Esophagus muscularis mucosa (tissue), 4 donors: ENCODE measurements around the gene NELFA. TPM values are rescaled to one million over a fixed set of nuclear protein-coding genes. Genes with fewer than 3 reads are reported as not detected.

Experiments
- DNase-seq: peaks from one replicate; pipeline ENCODE4 v3.0.0-alpha.2; 2017; ENCODE audit errors: extremely low spot score
- H3K27ac ChIP-seq, 4 donors: fragments of 200-600 bp; sonication (generic); replicated peaks in 1 of 4; 1 replicate in 3 of 4; 2 replicates in 1 of 4; pipeline ENCODE4 v1.5.1; 2016 to 2019; ENCODE audit warnings: mild to moderate bottlenecking in 1 of 4
- H3K27me3 ChIP-seq, 4 donors: fragments of 200-600 bp; sonication (generic); one replicate each; pipeline versions ENCODE4 v1.5.1 to v1.6.0; 2016 to 2019
- H3K36me3 ChIP-seq, 4 donors: fragments of 200-600 bp; sonication (generic); one replicate each; pipeline ENCODE4 v1.5.1; 2016 to 2019
- H3K4me1 ChIP-seq, 4 donors: fragments of 200-600 bp; sonication (generic); one replicate each; pipeline ENCODE4 v1.5.1; 2016 to 2019
- H3K4me3 ChIP-seq, 4 donors: fragments of 200-600 bp; sonication (generic); 1 replicate in 2 of 4; 2 replicates in 2 of 4; pipeline ENCODE4 v1.5.1; 2016 to 2019; ENCODE audit warnings: mild to moderate bottlenecking in 4 of 4, moderate library complexity in 1 of 4
- H3K9me3 ChIP-seq, 4 donors: fragments of 200-600 bp; sonication (generic); 1 replicate in 3 of 4; 2 replicates in 1 of 4; pipeline ENCODE4 v1.5.1; 2016 to 2019
- EP300 ChIP-seq: sonication (generic); formaldehyde crosslinking; IDR thresholded peaks from one replicate; pipeline ENCODE4 v1.6.1; 2017; ENCODE audit warnings: antibody characterized with exemption
- POLR2A ChIP-seq: fragments of 450-650 bp; IDR thresholded peaks from one replicate; pipeline ENCODE4 v1.6.1; 2017; ENCODE audit warnings: antibody characterized with exemption, moderate library complexity, mild to moderate bottlenecking, low read depth
- POLR2AphosphoS5 ChIP-seq, 2 donors: sonication (generic); formaldehyde crosslinking; IDR thresholded peaks; one replicate each; pipeline ENCODE4 v1.6.1; 2017; ENCODE audit warnings: antibody characterized with exemption in 2 of 2
- WGBS: methylation state at CpG from one replicate; pipeline ENCODE4 v1.1.5; 2018; 5-methylcytosine and 5-hydroxymethylcytosine counted together
- intact Hi-C: fragments of 100-400 bp; cut with DNase I; formaldehyde crosslinking; loops from one replicate; pipeline ENCODE4 v1.15.1; 2023
- total RNA-seq, 4 donors: library from RNA; depleted of rRNA; stranded (reverse); fragments of >200 nt; gene quantifications; one replicate each; pipeline versions ENCODE4 v1.1.0 to v1.2.1, GENCODE V29; 2016
- TF ChIP-seq, protein P1 (sequence below), 3 experiments: fragments of 200-600 bp in 2 of 3; fragments of 450-650 bp in 1 of 3; sonication (generic) in 2 of 3; IDR thresholded peaks; one replicate each; pipeline ENCODE4 v1.5.1; 2017 to 2019; ENCODE audit warnings: antibody characterized with exemption in 3 of 3, mild to moderate bottlenecking in 2 of 3, moderate library complexity in 1 of 3

NELFA gene
- total RNA-seq, 4 donors from 2014 or later: 15.4 to 23.7 (median 18.7) TPM

DNA sequence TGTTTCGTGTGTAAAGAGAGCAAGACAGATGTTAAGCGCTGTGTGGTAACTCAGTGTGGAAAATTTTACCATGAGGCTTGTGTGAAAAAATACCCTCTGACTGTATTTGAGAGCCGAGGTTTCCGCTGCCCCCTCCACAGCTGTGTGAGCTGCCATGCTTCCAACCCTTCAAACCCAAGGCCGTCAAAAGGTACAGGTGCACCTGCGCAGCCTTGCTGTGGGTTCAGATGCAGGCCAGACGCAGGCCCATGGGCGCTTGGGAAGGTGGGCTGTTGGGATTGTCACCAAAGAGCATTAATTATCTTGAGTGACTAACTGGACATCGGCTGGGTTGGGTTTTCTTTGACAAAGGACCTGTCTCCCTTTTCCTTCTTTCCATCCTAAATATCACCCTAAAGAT is 55.4 kb downstream of the NELFA start:
- Histone ChIP-seq H3K4me3 (no peak overlapping the region), H3K27ac (no peak overlapping the region), H3K4me1 (no peaks in the 10 kb centered on the region), H3K9me3 (no peaks in the 10 kb centered on the region), H3K27me3 (no peaks in the 10 kb centered on the region), H3K36me3 (peaks cover 22 to 80% (median 60%) of the 10 kb centered on the region in 4 donors)
- intact Hi-C loops: no loop called here
- no peak for TF ChIP-seq POLR2A
- TF ChIP-seq EP300: no peak
- TF ChIP-seq POLR2AphosphoS5 (IDR thresholded peaks at IDR 0.05): no peak
- TF ChIP-seq, protein P1, sequence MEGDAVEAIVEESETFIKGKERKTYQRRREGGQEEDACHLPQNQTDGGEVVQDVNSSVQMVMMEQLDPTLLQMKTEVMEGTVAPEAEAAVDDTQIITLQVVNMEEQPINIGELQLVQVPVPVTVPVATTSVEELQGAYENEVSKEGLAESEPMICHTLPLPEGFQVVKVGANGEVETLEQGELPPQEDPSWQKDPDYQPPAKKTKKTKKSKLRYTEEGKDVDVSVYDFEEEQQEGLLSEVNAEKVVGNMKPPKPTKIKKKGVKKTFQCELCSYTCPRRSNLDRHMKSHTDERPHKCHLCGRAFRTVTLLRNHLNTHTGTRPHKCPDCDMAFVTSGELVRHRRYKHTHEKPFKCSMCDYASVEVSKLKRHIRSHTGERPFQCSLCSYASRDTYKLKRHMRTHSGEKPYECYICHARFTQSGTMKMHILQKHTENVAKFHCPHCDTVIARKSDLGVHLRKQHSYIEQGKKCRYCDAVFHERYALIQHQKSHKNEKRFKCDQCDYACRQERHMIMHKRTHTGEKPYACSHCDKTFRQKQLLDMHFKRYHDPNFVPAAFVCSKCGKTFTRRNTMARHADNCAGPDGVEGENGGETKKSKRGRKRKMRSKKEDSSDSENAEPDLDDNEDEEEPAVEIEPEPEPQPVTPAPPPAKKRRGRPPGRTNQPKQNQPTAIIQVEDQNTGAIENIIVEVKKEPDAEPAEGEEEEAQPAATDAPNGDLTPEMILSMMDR (IDR thresholded peaks at IDR 0.05): no peak
- no peak for DNase-seq
- WGBS: 94% methylated on average over 9 of the region's 9 CpGs

DNA sequence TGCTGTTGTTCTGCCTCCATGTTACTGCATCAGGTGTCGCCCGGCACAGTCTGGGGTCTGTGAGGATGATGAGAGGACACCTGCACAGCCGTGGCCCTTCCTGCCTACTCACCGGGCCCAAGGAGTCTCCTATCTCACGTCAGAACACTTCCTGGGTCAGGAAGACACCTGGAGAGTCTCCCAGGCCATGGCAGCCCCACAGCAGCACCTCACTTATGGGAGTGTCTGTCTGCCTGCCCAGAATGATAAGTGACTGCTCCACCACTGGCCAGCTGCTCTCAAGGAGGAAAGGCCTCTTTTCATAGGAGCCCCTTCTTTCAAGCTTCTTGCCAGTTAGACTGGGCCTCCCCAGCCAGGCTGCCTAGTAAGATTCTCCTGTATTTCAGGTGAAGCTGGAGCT is 56.1 kb downstream of the NELFA start:
- intact Hi-C loops: no loop called here
- WGBS: 87% methylated on average over 5 of the region's 5 CpGs
- no peak overlapping the region for H3K27ac ChIP-seq
- DNase-seq: no peak
- TF ChIP-seq POLR2A (no peak), POLR2AphosphoS5 (IDR thresholded peaks at IDR 0.05) (no peak), EP300 (no peak)
- TF ChIP-seq, protein P1 (IDR thresholded peaks at IDR 0.05): no peak
- H3K27me3 ChIP-seq: no peaks in the 10 kb centered on the region
- H3K4me1 ChIP-seq: no peaks in the 10 kb centered on the region
- H3K9me3 ChIP-seq: no peaks in the 10 kb centered on the region
- no peak overlapping the region for H3K4me3 ChIP-seq
- H3K36me3 ChIP-seq: peaks cover 17 to 80% (median 57%) of the 10 kb centered on the region in 4 donors

DNA sequence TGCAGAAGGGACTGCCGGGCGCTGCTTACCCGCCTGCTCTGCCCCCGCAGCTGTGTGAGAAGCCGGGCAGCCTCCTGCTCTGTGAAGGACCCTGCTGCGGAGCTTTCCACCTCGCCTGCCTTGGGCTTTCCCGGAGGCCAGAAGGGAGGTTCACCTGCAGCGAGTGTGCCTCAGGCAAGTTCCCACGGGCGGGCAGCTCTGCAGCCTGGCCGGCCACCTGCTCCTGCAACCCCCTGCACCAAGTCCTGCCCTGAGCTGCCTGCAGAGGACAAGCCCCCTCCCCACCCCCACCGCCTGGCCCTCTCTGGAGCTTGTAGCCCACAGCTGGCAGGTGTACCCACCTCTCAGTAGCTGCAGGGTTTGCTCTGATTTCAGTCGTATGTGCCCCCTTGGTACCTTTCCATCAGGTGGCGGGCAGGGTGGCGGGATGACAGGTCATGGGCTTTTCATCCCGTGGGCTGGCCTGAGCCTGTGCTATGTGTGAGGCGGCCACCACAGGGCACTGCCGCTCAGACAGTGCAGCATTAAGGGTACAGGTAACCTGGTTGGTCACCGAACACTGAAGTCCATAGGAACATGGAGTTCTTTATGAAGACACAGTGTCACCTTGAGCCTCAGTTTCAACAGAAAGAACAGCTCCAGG is 56.6 kb downstream of the NELFA start:
- TF ChIP-seq POLR2A: no peak
- no peak for TF ChIP-seq EP300
- TF ChIP-seq, protein P1 (IDR thresholded peaks at IDR 0.05): no peak
- Histone ChIP-seq H3K4me1 (no peaks in the 10 kb centered on the region), H3K4me3 (no peak overlapping the region), H3K27me3 (no peaks in the 10 kb centered on the region), H3K36me3 (peaks cover 17 to 75% (median 57%) of the 10 kb centered on the region in 4 donors), H3K27ac (no peak overlapping the region), H3K9me3 (no peaks in the 10 kb centered on the region)
- DNase-seq: no peak
- intact Hi-C loops: no loop called here
- 95% methylated on average over 11 of the region's 20 CpGs for WGBS

DNA sequence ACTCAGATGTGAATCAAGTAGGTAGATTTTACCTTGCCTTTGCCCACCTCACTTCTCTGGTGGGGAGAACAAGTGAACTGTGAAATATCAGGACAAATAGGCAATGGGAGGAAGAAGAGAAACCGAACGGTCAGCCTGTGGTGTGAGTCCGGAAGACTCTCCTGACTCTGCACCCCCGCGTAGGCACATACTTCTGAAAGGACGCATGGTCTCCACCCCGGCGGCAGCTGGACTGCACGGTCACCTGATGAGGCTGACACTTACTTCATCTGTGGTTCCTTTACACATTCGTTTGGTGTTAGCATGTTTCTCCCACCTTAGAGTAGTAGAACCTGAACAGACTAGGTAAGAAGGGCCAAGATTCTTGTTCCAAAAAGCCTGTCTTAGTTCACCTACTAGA is 58.4 kb downstream of the NELFA start:
- peaks cover 17 to 64% (median 46%) of the 10 kb centered on the region in 4 donors for H3K36me3 ChIP-seq
- H3K9me3 ChIP-seq: no peaks in the 10 kb centered on the region
- H3K4me1 ChIP-seq: peaks cover 0 to 3% (median under 1%) of the 10 kb centered on the region in 4 donors
- no peaks in the 10 kb centered on the region for H3K27me3 ChIP-seq
- H3K27ac ChIP-seq: no peak overlapping the region
- no peak overlapping the region for H3K4me3 ChIP-seq
- no peak for DNase-seq
- TF ChIP-seq EP300 (no peak), POLR2A (no peak), POLR2AphosphoS5 (IDR thresholded peaks at IDR 0.05) (no peak)
- TF ChIP-seq, protein P1 (IDR thresholded peaks at IDR 0.05): no peak
- WGBS: 90% methylated on average over 10 of the region's 10 CpGs
- intact Hi-C loops: no loop called here

DNA sequence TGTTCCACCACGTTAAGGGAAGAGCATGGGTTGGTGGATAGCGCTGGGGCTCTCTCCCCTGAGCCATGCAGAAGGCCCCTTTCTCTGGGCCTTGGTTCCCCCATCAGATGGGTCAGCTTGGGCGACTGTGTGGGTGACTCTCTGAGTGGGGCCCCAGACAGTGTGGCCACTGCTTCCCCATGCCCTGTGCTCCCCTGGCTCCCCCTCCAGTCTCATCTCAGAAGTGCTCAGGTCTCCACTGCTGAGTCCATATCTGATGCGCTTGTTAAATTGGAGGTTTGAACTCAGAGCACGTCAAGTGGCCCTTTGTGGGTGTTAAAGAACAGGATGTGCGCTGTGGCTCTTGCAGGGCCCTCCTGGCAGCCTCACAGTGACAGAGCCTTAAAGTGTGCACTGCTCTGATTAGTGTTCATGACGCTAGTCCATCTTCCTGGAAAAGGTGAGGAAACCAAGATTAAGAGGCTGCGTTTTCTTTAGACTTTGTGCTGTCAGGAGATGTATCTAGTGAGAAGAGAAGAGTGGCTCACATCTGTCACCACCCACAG is 59.8 kb downstream of the NELFA start:
- H3K27ac ChIP-seq: no peak overlapping the region
- TF ChIP-seq POLR2AphosphoS5 (IDR thresholded peaks at IDR 0.05) (no peak), POLR2A (no peak), EP300 (no peak)
- TF ChIP-seq, protein P1 (IDR thresholded peaks at IDR 0.05): no peak
- DNase-seq: no peak

More for the DNA sequence above, 59.8 kb downstream of the NELFA start:
- peaks cover 0 to 9% (median 3%) of the 10 kb centered on the region in 4 donors for H3K4me1 ChIP-seq
- no peaks in the 10 kb centered on the region for H3K27me3 ChIP-seq
- intact Hi-C loops: no loop called here
- H3K9me3 ChIP-seq: no peaks in the 10 kb centered on the region
- peaks cover 17 to 58% (median 36%) of the 10 kb centered on the region in 4 donors for H3K36me3 ChIP-seq
- no peak overlapping the region for H3K4me3 ChIP-seq
- 87% methylated on average over 8 of the region's 8 CpGs for WGBS
